K562 (cell line): ENCODE results near the gene EXOC2. TPM values are rescaled to one million over a fixed set of nuclear protein-coding genes. Genes with fewer than 3 reads are reported as not detected.

ENCODE experiments used
- ATAC-seq: fragments of 200-7000 bp; cut with Tn5 transposase; 3 replicates; pipeline ENCODE4 v1.9.1; 2020; ENCODE audit warnings: moderate library complexity
- BruUV-seq: library from RNA; stranded (reverse); fragments of 400-500 nt; replicated peaks from 2 replicates; lab custom pipeline; 2021; lab: Mats Ljungman, UMichigan
- CTCF ChIA-PET: fragments of 300-600 bp; formaldehyde crosslinking; extraction: SDS; loops from one replicate; lab custom pipeline; 2021; ENCODE audit warnings: low intra/inter-chr PET ratio; lab: Yijun Ruan, JAX
- POLR2A ChIA-PET: fragments of 300-600, 350-650 bp; sonication (Branson Sonifier 250); formaldehyde crosslinking; extraction: SDS; loops from one replicate; lab custom pipeline; 2021; ENCODE audit warnings: antibody characterized with exemption, inconsistent platforms; lab: Yijun Ruan, JAX
- DNase-seq, 4 experiments: peaks; one replicate each; pipeline versions ENCODE4 v3.0.0 to v3.0.0-alpha.2; 2011 to 2018; ENCODE audit warnings: low spot score in 3 of 4, mixed read lengths in 3 of 4; ENCODE audit errors: extremely low read depth in 1 of 4
- FAIRE-seq: peaks from 2 replicates; lab custom pipeline; 2011; peaks lifted over from hg19 to GRCh38; lab: Jason Lieb, UNC
- H2AFZ ChIP-seq: 2 replicates; pipeline ENCODE4 v1.6.0; 2011; ENCODE audit warnings: low read depth, low read length, control low read depth, inconsistent platforms
- H3K27ac ChIP-seq: fragments of 200-600 bp; 3 replicates; pipeline ENCODE4 v1.8.0; 2011; ENCODE audit warnings: low read depth, mild to moderate bottlenecking, control low read depth, inconsistent platforms, low read length, moderate library complexity, mixed read lengths; ENCODE audit errors: extremely low read depth
- H3K27me3 ChIP-seq, 2 experiments: fragments of 300-600 bp in 1 of 2; 2 replicates in 1 of 2; 3 replicates in 1 of 2; pipeline versions ENCODE4 v1.6.0 to v1.8.0; 2011; ENCODE audit warnings: inconsistent platforms in 2 of 2, low read length in 2 of 2, mild to moderate bottlenecking in 1 of 2, mixed read lengths in 1 of 2, moderate library complexity in 1 of 2; ENCODE audit not compliant: control insufficient read depth in 2 of 2, insufficient read depth in 2 of 2
- H3K36me3 ChIP-seq: fragments of 300-600 bp; 3 replicates; pipeline ENCODE4 v1.8.0; 2011; ENCODE audit warnings: mild to moderate bottlenecking, low read length, inconsistent platforms; ENCODE audit not compliant: control insufficient read depth, insufficient read depth
- H3K4me1 ChIP-seq, 2 experiments: fragments of 200-600 bp in 1 of 2; replicated peaks in 1 of 2; 2 replicates in 1 of 2; 3 replicates in 1 of 2; pipeline versions ENCODE4 v1.5.1 to v1.8.0; 2011; ENCODE audit warnings: inconsistent platforms in 2 of 2, low read length in 2 of 2, mild to moderate bottlenecking in 1 of 2, mixed read lengths in 1 of 2, moderate library complexity in 1 of 2; ENCODE audit not compliant: control insufficient read depth in 2 of 2, insufficient read depth in 2 of 2
- H3K4me2 ChIP-seq: 2 replicates; pipeline ENCODE4 v1.6.1; 2011; ENCODE audit warnings: low read length, control low read depth, inconsistent platforms, mixed read lengths; ENCODE audit not compliant: insufficient read depth
- H3K4me3 ChIP-seq: fragments of 200-600 bp; sonication (generic), shearing (Covaris generic); 2 replicates; pipeline ENCODE4 v1.5.1; 2016; ENCODE audit warnings: control low read depth, inconsistent platforms
- H3K79me2 ChIP-seq: fragments of 200-600 bp; 3 replicates; pipeline ENCODE4 v1.8.0; 2011; ENCODE audit warnings: low read length, inconsistent platforms; ENCODE audit not compliant: control insufficient read depth, insufficient read depth
- H3K9ac ChIP-seq, 2 experiments: 2 replicates each; pipeline versions ENCODE4 v1.6.0 to v1.6.1; 2011; ENCODE audit warnings: low read depth in 2 of 2, low read length in 2 of 2, control low read depth in 1 of 2, inconsistent platforms in 1 of 2, mild to moderate bottlenecking in 1 of 2, mixed read lengths in 1 of 2; ENCODE audit not compliant: insufficient read depth in 1 of 2
- H3K9me1 ChIP-seq: one replicate; pipeline ENCODE4 v1.6.0; 2011; ENCODE audit warnings: inconsistent platforms, mild to moderate bottlenecking, low read length, moderate library complexity; ENCODE audit not compliant: control insufficient read depth, insufficient read depth
- H3K9me3 ChIP-seq: replicated peaks from 2 replicates; pipeline ENCODE4 v1.5.1; 2011; ENCODE audit warnings: low read depth, low read length, inconsistent platforms; ENCODE audit not compliant: control insufficient read depth, insufficient read depth
- H4K20me1 ChIP-seq: replicated peaks from 2 replicates; pipeline ENCODE4 v1.6.1; 2011; ENCODE audit warnings: low read length, inconsistent platforms, mixed read lengths; ENCODE audit not compliant: control insufficient read depth, insufficient read depth
- CEBPG ChIP-seq, 3 experiments: fragments of 200-800 bp in 1 of 3; sonication (Bioruptor generic) in 1 of 3; sonication (generic) in 1 of 3; formaldehyde crosslinking in 1 of 3; IDR thresholded peaks in 2 of 3; conservative IDR thresholded peaks in 1 of 3; 2 replicates each; pipeline versions ENCODE4 v1.6.1 to v1.8.0; 2016 to 2022; ENCODE audit warnings: missing compliant biosample characterization in 2 of 3, missing genetic modification characterization in 2 of 3, mild to moderate bottlenecking in 1 of 3, missing genetic modification reagents in 1 of 3
- ID3 ChIP-seq, 2 experiments: fragments of 250-450 bp in 1 of 2; fragments of 450-650 bp in 1 of 2; sonication (Bioruptor Pico) in 1 of 2; IDR thresholded peaks; 2 replicates each; pipeline versions ENCODE4 v1.6.1 to v1.8.0; 2016 to 2021; ENCODE audit warnings: mild to moderate bottlenecking in 2 of 2, moderate library complexity in 2 of 2, missing compliant biosample characterization in 1 of 2, missing genetic modification characterization in 1 of 2
- IFI16 ChIP-seq: fragments of 250-450 bp; sonication (Bioruptor Pico); IDR thresholded peaks from 2 replicates; pipeline ENCODE4 v2.1.2; 2022; ENCODE audit warnings: mild to moderate bottlenecking, inconsistent platforms
- KLF1 ChIP-seq: fragments of 450-650 bp; IDR thresholded peaks from 2 replicates; pipeline ENCODE4 v1.6.1; 2016; ENCODE audit warnings: missing genetic modification characterization, missing compliant biosample characterization
- NBN ChIP-seq: fragments of 450-650 bp; IDR thresholded peaks from 2 replicates; pipeline ENCODE4 v1.6.1; 2016; ENCODE audit warnings: low read depth, mild to moderate bottlenecking
- TCF7 ChIP-seq: sonication (generic); IDR thresholded peaks from 2 replicates; pipeline ENCODE4 v1.6.1; 2016; ENCODE audit warnings: antibody characterized with exemption, borderline replicate concordance
- THAP12 ChIP-seq: fragments of 250-450 bp; sonication (Bioruptor Pico); IDR thresholded peaks from 2 replicates; pipeline ENCODE4 v1.9.0; 2021; ENCODE audit warnings: mild to moderate bottlenecking, inconsistent platforms
- WGBS: fragments of 100-300 bp; shearing (Covaris generic); methylation state at CpG from one replicate; pipeline ENCODE4 v1.1.6; 2016; ENCODE audit warnings: low coverage, mixed read lengths; ENCODE audit not compliant: insufficient coverage; ENCODE audit errors: missing lambda C conversion rate; 5-methylcytosine and 5-hydroxymethylcytosine counted together
- in situ Hi-C: fragments of 300-500 bp; cut with MboI; formaldehyde crosslinking; loops from 4 replicates; pipeline ENCODE4 v1.15.0; 2018; ENCODE audit warnings: inconsistent platforms, mixed read lengths
- intact Hi-C: fragments of 100-400 bp; cut with micrococcal nuclease; formaldehyde crosslinking; loops from 2 replicates; pipeline ENCODE4 v1.14.2; 2022
- polyA plus RNA-seq, 8 experiments: library from polyadenylated mRNA; depleted of rRNA in 4 of 8; stranded (reverse) in 5 of 8; unstranded in 3 of 8; fragments of >200 nt; fragmentation: Nextera tagmentation in 2 of 8; fragmentation: Illumina TruSeq in 1 of 8; extraction: Ambion mirVana in 2 of 8; extraction: Trizol in 1 of 8; gene quantifications; 2 replicates each; pipeline versions ENCODE4 v1.2.1 to v1.2.3, GENCODE V29; 2011 to 2014; ENCODE audit warnings: inconsistent platforms in 1 of 8, missing spikeins in 1 of 8
- total RNA-seq, 7 experiments: library from RNA; depleted of rRNA in 6 of 7; stranded (reverse); fragments of >200 nt in 6 of 7; fragmentation: Illumina TruSeq in 2 of 7; extraction: Trizol in 2 of 7; gene quantifications; 2 replicates each; pipeline versions ENCODE4 v1.2.1 to v1.2.3, GENCODE V29; 2011 to 2021; ENCODE audit warnings: low replicate concordance in 1 of 7

EXOC2 gene
- total and polyA plus RNA-seq, 9 of the 15 experiments (the other 6 are each of a cell fraction or from before 2014, with no cell fraction given), result 12.2 to 30.2 (median 24.2) TPM

GRCh38 chr6:715709-716491 is 23.0 kb upstream of the EXOC2 start (continued):
- no peak for TF ChIP-seq ID3 (CRISPR knock-in tag; IDR thresholded peaks at IDR 0.05)
- TF ChIP-seq ID3 (tag; IDR thresholded peaks at IDR 0.05), result no peak
- TF ChIP-seq CEBPG (CRISPR knock-in tag; IDR thresholded peaks at IDR 0.05), result no peak
- TF ChIP-seq CEBPG (tag; conservative IDR thresholded peaks at IDR 0.05 in 1 of 2, IDR thresholded peaks at IDR 0.05 in 1 of 2), result peak in 1 of 2 experiments; percentile 78; a peak in 2 of 4 replicates
- no peak for TF ChIP-seq TCF7
- no peak for TF ChIP-seq THAP12 (CRISPR knock-in tag)
- TF ChIP-seq IFI16 (CRISPR knock-in tag), result no peak

GRCh38 chr6:714100-714499 is 21.2 kb upstream of the EXOC2 start:
- DNase-seq (no peak), ATAC-seq (no peak), FAIRE-seq (no peak)
- Histone ChIP-seq H3K4me1 (peaks cover 0 to 7% of the 10 kb centered on the region in 2 experiments; a peak in 2 of 5 replicates), H3K4me3 (no peak overlapping the region), H3K36me3 (no peaks in the 10 kb centered on the region), H3K9ac (no peak overlapping the region), H3K27me3 (peaks cover 45 to 53% of the 10 kb centered on the region in 2 experiments), H3K9me1 (no peaks in the 10 kb centered on the region), H3K4me2 (no peak overlapping the region), H3K9me3 (no peaks in the 10 kb centered on the region), H4K20me1 (no peaks in the 10 kb centered on the region), H3K79me2 (no peaks in the 10 kb centered on the region), H2AFZ (no peak overlapping the region), H3K27ac (no peak overlapping the region)
- no TSS peak for BruUV-seq
- in situ Hi-C loops, result no loop called here
- POLR2A ChIA-PET, result no interaction called here
- intact Hi-C loops, result no loop called here
- 3% methylated on average over 4 of the region's 4 CpGs for WGBS
- CTCF ChIA-PET, result no interaction called here
- no peak for TF ChIP-seq NBN
- 0 out of 2 replicates have a peak, but pooled peaks have one; percentile 63 for TF ChIP-seq KLF1 (tag)
